GM12878 (cell line): ENCODE measurements around the gene OVCA2. TPM values are rescaled to one million over a fixed set of nuclear protein-coding genes. Genes with fewer than 3 reads are reported as not detected.

Source experiments
- BHLHE40 ChIP-seq, 2 experiments: fragments of 450-650 bp in 1 of 2; IDR thresholded peaks; 2 replicates each; pipeline ENCODE4 v1.6.1; 2011 to 2017; ENCODE audit warnings: low read depth in 2 of 2, borderline replicate concordance in 1 of 2, improper control_type of control experiment in 1 of 2, low read length in 1 of 2, mild to moderate bottlenecking in 1 of 2
- EGR1 ChIP-seq, 2 experiments: IDR thresholded peaks; 1 replicate in 1 of 2; 2 replicates in 1 of 2; pipeline ENCODE4 v1.6.1; 2011 to 2012; ENCODE audit warnings: low read depth in 2 of 2, low read length in 2 of 2, borderline replicate concordance in 1 of 2, mild to moderate bottlenecking in 1 of 2, moderate library complexity in 1 of 2
- IKZF1 ChIP-seq: fragments of 450-650 bp; conservative IDR thresholded peaks from 2 replicates; pipeline ENCODE4 v1.6.1; 2017; ENCODE audit warnings: antibody characterized with exemption, mild to moderate bottlenecking
- MTA2 ChIP-seq: fragments of 450-650 bp; IDR thresholded peaks from 2 replicates; pipeline ENCODE4 v1.6.1; 2016; ENCODE audit warnings: low read depth, mild to moderate bottlenecking, moderate library complexity
- NR2F1 ChIP-seq: fragments of 450-650 bp; conservative IDR thresholded peaks from 2 replicates; pipeline ENCODE4 v1.6.1; 2017; ENCODE audit warnings: mild to moderate bottlenecking
- POLR2AphosphoS5 ChIP-seq: IDR thresholded peaks from 2 replicates; pipeline ENCODE4 v1.6.1; 2011; ENCODE audit warnings: mild to moderate bottlenecking, low read length, inconsistent platforms
- REST ChIP-seq: IDR thresholded peaks from 2 replicates; pipeline ENCODE4 v1.6.1; 2012; ENCODE audit warnings: mild to moderate bottlenecking, low read depth, low read length
- SIN3A ChIP-seq: IDR thresholded peaks from 2 replicates; pipeline ENCODE4 v1.6.1; 2012; ENCODE audit warnings: low read depth, low read length, improper control_type of control experiment
- SMC3 ChIP-seq: IDR thresholded peaks from 2 replicates; pipeline ENCODE4 v1.6.1; 2011; ENCODE audit warnings: low read length, improper control_type of control experiment, borderline replicate concordance
- TARDBP ChIP-seq: IDR thresholded peaks from 2 replicates; pipeline ENCODE4 v1.6.1; 2016; ENCODE audit warnings: borderline replicate concordance
- ZNF687 ChIP-seq: fragments of 450-650 bp; IDR thresholded peaks from 2 replicates; pipeline ENCODE4 v1.6.1; 2017; ENCODE audit warnings: mild to moderate bottlenecking, moderate library complexity
- ZZZ3 ChIP-seq: IDR thresholded peaks from 2 replicates; pipeline ENCODE4 v1.6.1; 2011; ENCODE audit warnings: low read depth; ENCODE audit not compliant: control insufficient read depth, insufficient read length
- polyA plus RNA-seq, 11 experiments: library from polyadenylated mRNA; depleted of rRNA in 4 of 11; unstranded in 6 of 11; stranded (reverse) in 5 of 11; fragments of >200 nt; fragmentation: Nextera tagmentation in 4 of 11; fragmentation: Illumina TruSeq in 1 of 11; extraction: Ambion mirVana in 4 of 11; extraction: Trizol in 1 of 11; gene quantifications; 1 replicate in 1 of 11; 2 replicates in 10 of 11; pipeline versions ENCODE4 v1.2.1 to v1.2.3, GENCODE V29; 2011 to 2016; ENCODE audit warnings: inconsistent platforms in 2 of 11, missing spikeins in 2 of 11, low read depth in 1 of 11
- total RNA-seq, 4 experiments: library from RNA; depleted of rRNA in 3 of 4; stranded (reverse); fragments of >200 nt in 3 of 4; fragmentation: Illumina TruSeq in 1 of 4; extraction: Trizol in 1 of 4; gene quantifications; 2 replicates each; pipeline versions ENCODE4 v1.2.1 to v1.2.3, GENCODE V29; 2013 to 2021
- TF ChIP-seq, protein P1 (sequence below): IDR thresholded peaks from 2 replicates; pipeline ENCODE4 v1.6.1; 2012; ENCODE audit warnings: improper control_type of control experiment, low read depth, low read length; ENCODE audit not compliant: insufficient replicate concordance
- TF ChIP-seq, protein P2 (sequence below): IDR thresholded peaks from 2 replicates; pipeline ENCODE4 v1.6.1; 2012; ENCODE audit warnings: low read depth, low read length, improper control_type of control experiment

Gene OVCA2
- total and polyA plus RNA-seq, 10 of the 15 experiments (the other 5 are each of a cell fraction or from before 2014, with no cell fraction given), result 6.1 to 75.3 (median 40.7) TPM

DNA sequence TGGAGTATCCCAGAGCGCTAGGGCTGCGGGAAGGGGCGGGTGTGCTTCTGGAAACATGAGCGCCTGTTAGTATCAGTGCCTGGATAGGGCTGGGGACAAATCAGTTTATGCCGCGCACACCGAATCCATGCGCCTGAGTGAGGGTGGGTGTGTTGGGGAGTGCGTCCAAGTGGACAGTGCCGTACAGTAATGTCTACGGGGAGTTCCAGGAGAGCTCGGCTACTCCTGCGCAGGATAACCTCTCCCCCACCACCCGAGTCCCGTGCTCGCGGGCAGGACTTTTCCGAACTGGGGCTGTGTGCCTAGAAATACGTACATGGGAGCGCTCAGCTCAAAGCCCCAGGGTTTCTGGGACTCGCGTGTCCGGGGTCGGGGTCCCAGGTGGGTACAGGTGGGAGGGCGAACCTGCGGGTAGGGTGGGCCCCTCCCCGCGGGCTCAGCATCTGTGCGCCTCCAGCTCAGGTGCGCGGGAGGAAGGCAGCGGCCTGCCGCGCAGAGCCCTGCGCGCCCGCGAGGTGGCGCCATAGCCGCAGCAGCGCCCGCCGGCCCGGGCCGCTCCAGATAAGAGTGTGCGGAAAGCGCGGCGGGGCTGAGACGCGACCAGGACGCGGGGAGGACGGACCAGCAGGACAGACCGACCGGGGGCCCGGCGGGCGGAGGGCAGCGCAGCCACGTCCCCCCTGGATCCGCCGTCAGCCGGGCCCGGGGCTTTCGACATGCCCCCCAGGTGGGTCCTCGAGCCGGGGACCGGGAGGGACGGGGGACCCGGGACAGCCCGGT, 12.9 kb downstream of the OVCA2 start, which contains the start of gene HIC1 (continued):
- TF ChIP-seq REST (0 out of 2 replicates have a peak, but pooled peaks have one; percentile 33), NR2F1 (peak; percentile 53), EGR1 (IDR thresholded peaks at IDR 0.05; ENCODE audit: borderline replicate concordance in 1 of 2, low read depth in 2 of 2, low read length in 2 of 2) (peak in 1 of 2 experiments; percentile 6; a peak in 2 of 3 replicates), POLR2AphosphoS5 (peak; percentile 84), SIN3A (0 out of 2 replicates have a peak, but pooled peaks have one; percentile 42), MTA2 (0 out of 2 replicates have a peak, but pooled peaks have one; percentile 27), ZZZ3 (no peak), TARDBP (no peak), ZNF687 (peak; percentile 32; the same call in 1 of the 2 replicates), IKZF1 (peak; percentile 48; the same call in 1 of the 2 replicates), SMC3 (peak; percentile 84), BHLHE40 (IDR thresholded peaks at IDR 0.05; ENCODE audit: borderline replicate concordance in 1 of 2, low read depth in 2 of 2, low read length in 1 of 2) (peak; percentile 10 to 88; a peak in 2 of 4 replicates)
- TF ChIP-seq, protein P1, sequence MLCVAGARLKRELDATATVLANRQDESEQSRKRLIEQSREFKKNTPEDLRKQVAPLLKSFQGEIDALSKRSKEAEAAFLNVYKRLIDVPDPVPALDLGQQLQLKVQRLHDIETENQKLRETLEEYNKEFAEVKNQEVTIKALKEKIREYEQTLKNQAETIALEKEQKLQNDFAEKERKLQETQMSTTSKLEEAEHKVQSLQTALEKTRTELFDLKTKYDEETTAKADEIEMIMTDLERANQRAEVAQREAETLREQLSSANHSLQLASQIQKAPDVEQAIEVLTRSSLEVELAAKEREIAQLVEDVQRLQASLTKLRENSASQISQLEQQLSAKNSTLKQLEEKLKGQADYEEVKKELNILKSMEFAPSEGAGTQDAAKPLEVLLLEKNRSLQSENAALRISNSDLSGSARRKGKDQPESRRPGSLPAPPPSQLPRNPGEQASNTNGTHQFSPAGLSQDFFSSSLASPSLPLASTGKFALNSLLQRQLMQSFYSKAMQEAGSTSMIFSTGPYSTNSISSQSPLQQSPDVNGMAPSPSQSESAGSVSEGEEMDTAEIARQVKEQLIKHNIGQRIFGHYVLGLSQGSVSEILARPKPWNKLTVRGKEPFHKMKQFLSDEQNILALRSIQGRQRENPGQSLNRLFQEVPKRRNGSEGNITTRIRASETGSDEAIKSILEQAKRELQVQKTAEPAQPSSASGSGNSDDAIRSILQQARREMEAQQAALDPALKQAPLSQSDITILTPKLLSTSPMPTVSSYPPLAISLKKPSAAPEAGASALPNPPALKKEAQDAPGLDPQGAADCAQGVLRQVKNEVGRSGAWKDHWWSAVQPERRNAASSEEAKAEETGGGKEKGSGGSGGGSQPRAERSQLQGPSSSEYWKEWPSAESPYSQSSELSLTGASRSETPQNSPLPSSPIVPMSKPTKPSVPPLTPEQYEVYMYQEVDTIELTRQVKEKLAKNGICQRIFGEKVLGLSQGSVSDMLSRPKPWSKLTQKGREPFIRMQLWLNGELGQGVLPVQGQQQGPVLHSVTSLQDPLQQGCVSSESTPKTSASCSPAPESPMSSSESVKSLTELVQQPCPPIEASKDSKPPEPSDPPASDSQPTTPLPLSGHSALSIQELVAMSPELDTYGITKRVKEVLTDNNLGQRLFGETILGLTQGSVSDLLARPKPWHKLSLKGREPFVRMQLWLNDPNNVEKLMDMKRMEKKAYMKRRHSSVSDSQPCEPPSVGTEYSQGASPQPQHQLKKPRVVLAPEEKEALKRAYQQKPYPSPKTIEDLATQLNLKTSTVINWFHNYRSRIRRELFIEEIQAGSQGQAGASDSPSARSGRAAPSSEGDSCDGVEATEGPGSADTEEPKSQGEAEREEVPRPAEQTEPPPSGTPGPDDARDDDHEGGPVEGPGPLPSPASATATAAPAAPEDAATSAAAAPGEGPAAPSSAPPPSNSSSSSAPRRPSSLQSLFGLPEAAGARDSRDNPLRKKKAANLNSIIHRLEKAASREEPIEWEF, result no peak
- TF ChIP-seq, protein P2, sequence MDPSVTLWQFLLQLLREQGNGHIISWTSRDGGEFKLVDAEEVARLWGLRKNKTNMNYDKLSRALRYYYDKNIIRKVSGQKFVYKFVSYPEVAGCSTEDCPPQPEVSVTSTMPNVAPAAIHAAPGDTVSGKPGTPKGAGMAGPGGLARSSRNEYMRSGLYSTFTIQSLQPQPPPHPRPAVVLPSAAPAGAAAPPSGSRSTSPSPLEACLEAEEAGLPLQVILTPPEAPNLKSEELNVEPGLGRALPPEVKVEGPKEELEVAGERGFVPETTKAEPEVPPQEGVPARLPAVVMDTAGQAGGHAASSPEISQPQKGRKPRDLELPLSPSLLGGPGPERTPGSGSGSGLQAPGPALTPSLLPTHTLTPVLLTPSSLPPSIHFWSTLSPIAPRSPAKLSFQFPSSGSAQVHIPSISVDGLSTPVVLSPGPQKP, result no peak
